IMR-90 (cell line): ENCODE measurements around the gene LUZP2.

Experiments
- BHLHE40 ChIP-seq: fragments of 150-350 bp; IDR thresholded peaks from 2 replicates; pipeline ENCODE4 v1.6.1; 2016; ENCODE audit warnings: mild to moderate bottlenecking, low read depth, low read length
- CEBPB ChIP-seq: IDR thresholded peaks from 2 replicates; pipeline ENCODE4 v1.6.1; 2012; ENCODE audit warnings: low read depth, low read length, improper control_type of control experiment
- CHD1 ChIP-seq: IDR thresholded peaks from 2 replicates; pipeline ENCODE4 v1.6.1; 2012; ENCODE audit warnings: low read depth, low read length, improper control_type of control experiment
- FOS ChIP-seq: fragments of 150-350 bp; IDR thresholded peaks from 2 replicates; pipeline ENCODE4 v1.6.1; 2016; ENCODE audit warnings: low read depth, low read length
- MAFK ChIP-seq: IDR thresholded peaks from 2 replicates; pipeline ENCODE4 v1.6.1; 2012; ENCODE audit warnings: low read depth, low read length, improper control_type of control experiment
- MAZ ChIP-seq: IDR thresholded peaks from 2 replicates; pipeline ENCODE4 v1.6.1; 2012; ENCODE audit warnings: low read depth, mild to moderate bottlenecking, low read length, improper control_type of control experiment, moderate library complexity, borderline replicate concordance
- MXI1 ChIP-seq: IDR thresholded peaks from 2 replicates; pipeline ENCODE4 v1.6.1; 2012; ENCODE audit warnings: low read depth, mild to moderate bottlenecking, low read length, moderate library complexity, borderline replicate concordance
- NFE2L2 ChIP-seq: fragments of 150-350 bp; IDR thresholded peaks from 2 replicates; pipeline ENCODE4 v1.6.1; 2016; ENCODE audit warnings: low read depth, mild to moderate bottlenecking, low read length
- POLR2A ChIP-seq: IDR thresholded peaks from 2 replicates; pipeline ENCODE4 v1.6.1; 2012; ENCODE audit warnings: mild to moderate bottlenecking, low read depth, low read length
- RAD21 ChIP-seq: IDR thresholded peaks from 2 replicates; pipeline ENCODE4 v1.6.1; 2012; ENCODE audit warnings: low read length, improper control_type of control experiment
- RFX5 ChIP-seq: IDR thresholded peaks from 2 replicates; pipeline ENCODE4 v1.8.0; 2012; ENCODE audit warnings: low read depth, mild to moderate bottlenecking, low read length, moderate library complexity
- TF ChIP-seq, protein P1 (sequence below): fragments of 150-350 bp; IDR thresholded peaks from 2 replicates; pipeline ENCODE4 v1.6.1; 2016; ENCODE audit warnings: low read depth, mild to moderate bottlenecking, low read length, moderate library complexity, borderline replicate concordance
- TF ChIP-seq, protein P2 (sequence below): conservative IDR thresholded peaks from 2 replicates; pipeline ENCODE4 v1.5.1; 2012; ENCODE audit warnings: mild to moderate bottlenecking, low read depth, low read length, improper control_type of control experiment
- TF ChIP-seq, protein P3 (sequence below): fragments of 150-350 bp; IDR thresholded peaks from 2 replicates; pipeline ENCODE4 v1.6.1; 2017; ENCODE audit warnings: mild to moderate bottlenecking, antibody characterized with exemption, low read length, low read depth

DNA sequence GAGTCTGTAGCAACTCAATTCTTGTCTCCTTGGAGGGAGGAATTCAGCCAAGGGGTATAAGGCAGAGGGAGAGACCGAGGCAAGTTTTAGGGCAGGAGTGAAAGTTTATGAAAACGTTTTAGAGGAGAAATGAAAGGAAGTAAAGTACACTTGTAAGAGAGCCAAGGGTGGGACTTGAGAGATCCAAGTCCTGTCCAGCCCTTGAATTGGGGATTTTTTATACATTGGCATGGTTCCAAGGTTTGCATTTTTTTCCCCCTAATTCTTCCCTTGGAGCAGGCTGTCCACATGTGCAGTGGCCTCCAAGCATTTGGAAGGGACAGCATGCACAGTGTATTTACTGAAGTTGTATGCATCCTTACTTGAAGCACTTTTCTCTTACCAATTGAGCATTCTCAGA lies 192.1 kb downstream of the LUZP2 start:
- TF ChIP-seq FOS: no peak
- TF ChIP-seq, protein P1, sequence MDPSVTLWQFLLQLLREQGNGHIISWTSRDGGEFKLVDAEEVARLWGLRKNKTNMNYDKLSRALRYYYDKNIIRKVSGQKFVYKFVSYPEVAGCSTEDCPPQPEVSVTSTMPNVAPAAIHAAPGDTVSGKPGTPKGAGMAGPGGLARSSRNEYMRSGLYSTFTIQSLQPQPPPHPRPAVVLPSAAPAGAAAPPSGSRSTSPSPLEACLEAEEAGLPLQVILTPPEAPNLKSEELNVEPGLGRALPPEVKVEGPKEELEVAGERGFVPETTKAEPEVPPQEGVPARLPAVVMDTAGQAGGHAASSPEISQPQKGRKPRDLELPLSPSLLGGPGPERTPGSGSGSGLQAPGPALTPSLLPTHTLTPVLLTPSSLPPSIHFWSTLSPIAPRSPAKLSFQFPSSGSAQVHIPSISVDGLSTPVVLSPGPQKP: no peak
- TF ChIP-seq, protein P2, sequence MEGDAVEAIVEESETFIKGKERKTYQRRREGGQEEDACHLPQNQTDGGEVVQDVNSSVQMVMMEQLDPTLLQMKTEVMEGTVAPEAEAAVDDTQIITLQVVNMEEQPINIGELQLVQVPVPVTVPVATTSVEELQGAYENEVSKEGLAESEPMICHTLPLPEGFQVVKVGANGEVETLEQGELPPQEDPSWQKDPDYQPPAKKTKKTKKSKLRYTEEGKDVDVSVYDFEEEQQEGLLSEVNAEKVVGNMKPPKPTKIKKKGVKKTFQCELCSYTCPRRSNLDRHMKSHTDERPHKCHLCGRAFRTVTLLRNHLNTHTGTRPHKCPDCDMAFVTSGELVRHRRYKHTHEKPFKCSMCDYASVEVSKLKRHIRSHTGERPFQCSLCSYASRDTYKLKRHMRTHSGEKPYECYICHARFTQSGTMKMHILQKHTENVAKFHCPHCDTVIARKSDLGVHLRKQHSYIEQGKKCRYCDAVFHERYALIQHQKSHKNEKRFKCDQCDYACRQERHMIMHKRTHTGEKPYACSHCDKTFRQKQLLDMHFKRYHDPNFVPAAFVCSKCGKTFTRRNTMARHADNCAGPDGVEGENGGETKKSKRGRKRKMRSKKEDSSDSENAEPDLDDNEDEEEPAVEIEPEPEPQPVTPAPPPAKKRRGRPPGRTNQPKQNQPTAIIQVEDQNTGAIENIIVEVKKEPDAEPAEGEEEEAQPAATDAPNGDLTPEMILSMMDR: no peak
- no peak for TF ChIP-seq CEBPB
- no peak for TF ChIP-seq CHD1
- TF ChIP-seq MXI1: no peak
- TF ChIP-seq BHLHE40: no peak
- TF ChIP-seq POLR2A: no peak
- no peak for TF ChIP-seq NFE2L2
- no peak for TF ChIP-seq MAFK
- no peak for TF ChIP-seq MAZ
- TF ChIP-seq, protein P3, sequence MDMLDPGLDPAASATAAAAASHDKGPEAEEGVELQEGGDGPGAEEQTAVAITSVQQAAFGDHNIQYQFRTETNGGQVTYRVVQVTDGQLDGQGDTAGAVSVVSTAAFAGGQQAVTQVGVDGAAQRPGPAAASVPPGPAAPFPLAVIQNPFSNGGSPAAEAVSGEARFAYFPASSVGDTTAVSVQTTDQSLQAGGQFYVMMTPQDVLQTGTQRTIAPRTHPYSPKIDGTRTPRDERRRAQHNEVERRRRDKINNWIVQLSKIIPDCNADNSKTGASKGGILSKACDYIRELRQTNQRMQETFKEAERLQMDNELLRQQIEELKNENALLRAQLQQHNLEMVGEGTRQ: no peak
- no peak for TF ChIP-seq RFX5
- no peak for TF ChIP-seq RAD21
